PC-3 (cell line): Measurements from ENCODE around the gene PITPNB. TPM values are rescaled to one million over a fixed set of nuclear protein-coding genes. Genes with fewer than 3 reads are reported as not detected.

ENCODE experiments used
- ATAC-seq: fragments of 200-7000 bp; cut with Tn5 transposase; 2 replicates; pipeline ENCODE4 v1.9.1; 2020; ENCODE audit warnings: mild to moderate bottlenecking, moderate library complexity
- BruUV-seq: library from RNA; stranded (reverse); fragments of 400-500 nt; replicated peaks from 2 replicates; lab custom pipeline; 2021; lab: Mats Ljungman, UMichigan
- CTCF ChIA-PET: fragments of 300-600 bp; sonication (Branson Sonifier 250); formaldehyde crosslinking; loops from one replicate; lab custom pipeline; 2022; ENCODE audit warnings: antibody characterized with exemption; lab: Charles Lee
- POLR2A ChIA-PET: fragments of 300-600 bp; sonication (Branson Sonifier 250); formaldehyde crosslinking; loops from one replicate; lab custom pipeline; 2022; ENCODE audit warnings: antibody characterized with exemption; ENCODE audit not compliant: unreplicated experiment; lab: Charles Lee
- DNase-seq: peaks from one replicate; pipeline ENCODE4 v3.0.0-alpha.2; 2015
- H2AFZ ChIP-seq: fragments of 300-600 bp; sonication (generic); 2 replicates; pipeline ENCODE4 v1.6.0; 2016; ENCODE audit warnings: antibody characterized with exemption, low read length
- H3F3A ChIP-seq: fragments of 300-600 bp; sonication (generic); one replicate; pipeline ENCODE4 v1.6.0; 2017; ENCODE audit warnings: antibody characterized with exemption, low read length, control low read depth, mild to moderate bottlenecking; ENCODE audit not compliant: unreplicated experiment
- H3K27ac ChIP-seq: fragments of 300-600 bp; sonication (generic); 2 replicates; pipeline ENCODE4 v1.5.1; 2016; ENCODE audit warnings: mild to moderate bottlenecking, low read length
- H3K27me3 ChIP-seq: fragments of 300-600 bp; sonication (generic); 2 replicates; pipeline ENCODE4 v1.6.1; 2016; ENCODE audit warnings: low read length, mixed read lengths
- H3K36me3 ChIP-seq: fragments of 300-600 bp; sonication (generic); 2 replicates; pipeline ENCODE4 v1.6.1; 2016; ENCODE audit warnings: low read depth, mixed run types, low read length, mixed read lengths
- H3K4me1 ChIP-seq: fragments of 300-600 bp; sonication (generic); 2 replicates; pipeline ENCODE4 v1.5.1; 2016; ENCODE audit warnings: low read length; ENCODE audit not compliant: insufficient read depth
- H3K4me2 ChIP-seq: fragments of 300-600 bp; sonication (generic); 2 replicates; pipeline ENCODE4 v1.6.0; 2016; ENCODE audit warnings: low read length
- H3K4me3 ChIP-seq: fragments of 300-600 bp; sonication (generic); 2 replicates; pipeline ENCODE4 v1.5.1; 2016; ENCODE audit warnings: mild to moderate bottlenecking, low read length, mixed read lengths
- H3K79me2 ChIP-seq: fragments of 300-600 bp; sonication (generic); 2 replicates; pipeline ENCODE4 v1.6.1; 2017; ENCODE audit warnings: low read length, mixed read lengths
- H3K9ac ChIP-seq: fragments of 300-600 bp; sonication (generic); 2 replicates; pipeline ENCODE4 v1.6.0; 2016; ENCODE audit warnings: mild to moderate bottlenecking, low read length
- H3K9me2 ChIP-seq: fragments of 300-600 bp; sonication (generic); replicated peaks from 2 replicates; pipeline ENCODE4 v1.6.1; 2016; ENCODE audit warnings: mixed run types, low read length, mixed read lengths
- H3K9me3 ChIP-seq: fragments of 300-600 bp; sonication (generic); 2 replicates; pipeline ENCODE4 v1.6.1; 2016; ENCODE audit warnings: low read length, mixed read lengths
- H4K20me1 ChIP-seq: fragments of 300-600 bp; sonication (generic); 2 replicates; pipeline ENCODE4 v1.6.1; 2016; ENCODE audit warnings: low read length, mixed read lengths
- EZH2 ChIP-seq: fragments of 300-600 bp; sonication (generic); IDR thresholded peaks from one replicate; pipeline ENCODE4 v1.6.1; 2017; ENCODE audit warnings: antibody characterized with exemption, mild to moderate bottlenecking, low read length; ENCODE audit not compliant: unreplicated experiment
- EZH2phosphoT487 ChIP-seq: fragments of 300-600 bp; sonication (generic); IDR thresholded peaks from 2 replicates; pipeline ENCODE4 v1.6.1; 2018; ENCODE audit warnings: mild to moderate bottlenecking, antibody characterized with exemption, low read length, borderline replicate concordance
- intact Hi-C: fragments of 100-400 bp; cut with micrococcal nuclease; formaldehyde crosslinking; loops from 2 replicates; pipeline ENCODE4 v1.9.0; 2023
- total RNA-seq: library from RNA; depleted of rRNA; stranded (reverse); fragments of >200 nt; gene quantifications from 2 replicates; pipeline ENCODE4 v1.2.3, GENCODE V29; 2014
- TF ChIP-seq, protein P1 (sequence below): fragments of 300-600 bp; sonication (generic); conservative IDR thresholded peaks from 2 replicates; pipeline ENCODE4 v1.5.1; 2017; ENCODE audit warnings: antibody characterized with exemption, low read depth, mild to moderate bottlenecking, low read length

PITPNB gene
- total RNA-seq, 1 experiment from 2014 or later: 15.3 TPM

DNA sequence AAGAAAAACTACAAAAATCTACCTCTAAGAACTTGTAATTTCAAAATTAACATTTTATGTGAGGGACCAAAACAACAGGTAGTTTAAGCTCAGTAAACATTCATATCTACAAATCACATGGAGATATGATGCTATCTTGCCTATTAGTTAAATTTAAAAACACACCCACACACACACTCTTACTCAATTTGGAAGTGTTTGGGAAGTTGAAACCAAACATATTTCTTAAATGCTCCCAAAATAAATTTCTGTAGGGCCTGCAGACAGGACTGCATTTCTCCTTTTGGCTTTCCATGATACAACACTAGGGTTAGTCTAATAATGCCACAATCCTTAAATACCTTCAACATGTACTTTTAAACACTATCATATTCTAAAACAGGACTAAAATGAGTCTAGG is 7.0 kb downstream of the PITPNB start:
- Histone ChIP-seq H3K79me2 (peaks cover 97% of the 10 kb centered on the region), H3K27ac (no peak overlapping the region), H3K9me2 (no peaks in the 10 kb centered on the region), H2AFZ (no peak overlapping the region), H3K4me3 (no peak overlapping the region), H3F3A (no peaks in the 10 kb centered on the region), H4K20me1 (peaks cover 52% of the 10 kb centered on the region), H3K4me2 (no peak overlapping the region), H3K27me3 (no peaks in the 10 kb centered on the region), H3K9me3 (no peaks in the 10 kb centered on the region), H3K36me3 (peaks cover 28% of the 10 kb centered on the region; the same call in 1 of the 2 replicates), H3K4me1 (peaks cover 12% of the 10 kb centered on the region), H3K9ac (no peak overlapping the region)
- TF ChIP-seq EZH2phosphoT487 (no peak), EZH2 (no peak)
- TF ChIP-seq, protein P1, sequence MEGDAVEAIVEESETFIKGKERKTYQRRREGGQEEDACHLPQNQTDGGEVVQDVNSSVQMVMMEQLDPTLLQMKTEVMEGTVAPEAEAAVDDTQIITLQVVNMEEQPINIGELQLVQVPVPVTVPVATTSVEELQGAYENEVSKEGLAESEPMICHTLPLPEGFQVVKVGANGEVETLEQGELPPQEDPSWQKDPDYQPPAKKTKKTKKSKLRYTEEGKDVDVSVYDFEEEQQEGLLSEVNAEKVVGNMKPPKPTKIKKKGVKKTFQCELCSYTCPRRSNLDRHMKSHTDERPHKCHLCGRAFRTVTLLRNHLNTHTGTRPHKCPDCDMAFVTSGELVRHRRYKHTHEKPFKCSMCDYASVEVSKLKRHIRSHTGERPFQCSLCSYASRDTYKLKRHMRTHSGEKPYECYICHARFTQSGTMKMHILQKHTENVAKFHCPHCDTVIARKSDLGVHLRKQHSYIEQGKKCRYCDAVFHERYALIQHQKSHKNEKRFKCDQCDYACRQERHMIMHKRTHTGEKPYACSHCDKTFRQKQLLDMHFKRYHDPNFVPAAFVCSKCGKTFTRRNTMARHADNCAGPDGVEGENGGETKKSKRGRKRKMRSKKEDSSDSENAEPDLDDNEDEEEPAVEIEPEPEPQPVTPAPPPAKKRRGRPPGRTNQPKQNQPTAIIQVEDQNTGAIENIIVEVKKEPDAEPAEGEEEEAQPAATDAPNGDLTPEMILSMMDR: no peak
- DNase-seq: no peak
- ChIA-PET CTCF (no interaction called here), POLR2A (no interaction called here)
- ATAC-seq: no peak
- no TSS peak for BruUV-seq
- intact Hi-C loops: loop anchor here (10.0 kb wide), 1 partner anchor 63 kb away; no protein-coding TSS in a partner anchor

DNA sequence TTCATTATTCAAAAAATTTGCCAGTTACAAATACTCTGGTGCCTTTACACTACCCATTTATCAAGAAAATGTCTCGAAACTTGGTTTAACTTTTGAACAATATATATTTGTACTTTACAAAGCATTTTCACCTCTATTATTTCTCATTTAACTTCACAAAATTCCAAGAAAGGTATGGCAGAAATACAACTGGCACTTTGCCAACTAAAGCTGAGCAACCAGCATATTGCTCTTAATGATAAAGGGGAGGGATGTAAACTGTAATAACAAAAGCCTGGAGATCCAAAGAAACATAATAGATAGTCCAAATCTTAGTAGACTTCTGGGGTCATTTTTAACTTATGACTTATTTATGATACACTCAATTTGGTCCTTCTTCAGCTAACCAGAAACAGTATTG is 7.7 kb downstream of the PITPNB start:
- no peak for TF ChIP-seq EZH2phosphoT487
- no peak overlapping the region for H3K4me3 ChIP-seq
- CTCF ChIA-PET: no interaction called here
- H3K9me2 ChIP-seq: no peaks in the 10 kb centered on the region
- no peaks in the 10 kb centered on the region for H3F3A ChIP-seq
- no peak overlapping the region for H3K27ac ChIP-seq
- intact Hi-C loops: loop anchor here (10.0 kb wide), 1 partner anchor 63 kb away; no protein-coding TSS in a partner anchor
- DNase-seq (no peak), ATAC-seq (no peak)
- H2AFZ ChIP-seq: no peak overlapping the region
- H3K27me3 ChIP-seq: no peaks in the 10 kb centered on the region
- H3K9ac ChIP-seq: no peak overlapping the region
- H3K4me2 ChIP-seq: no peak overlapping the region
- BruUV-seq: no TSS peak
- no peaks in the 10 kb centered on the region for H3K9me3 ChIP-seq
- H3K79me2 ChIP-seq: peaks cover 96% of the 10 kb centered on the region
- H4K20me1 ChIP-seq: peaks cover 46% of the 10 kb centered on the region
- H3K36me3 ChIP-seq: peaks cover 28% of the 10 kb centered on the region; the same call in 1 of the 2 replicates
- 0 out of 2 replicates have a peak, but pooled peaks cover 6% of the 10 kb centered on the region for H3K4me1 ChIP-seq
- POLR2A ChIA-PET: no interaction called here

DNA sequence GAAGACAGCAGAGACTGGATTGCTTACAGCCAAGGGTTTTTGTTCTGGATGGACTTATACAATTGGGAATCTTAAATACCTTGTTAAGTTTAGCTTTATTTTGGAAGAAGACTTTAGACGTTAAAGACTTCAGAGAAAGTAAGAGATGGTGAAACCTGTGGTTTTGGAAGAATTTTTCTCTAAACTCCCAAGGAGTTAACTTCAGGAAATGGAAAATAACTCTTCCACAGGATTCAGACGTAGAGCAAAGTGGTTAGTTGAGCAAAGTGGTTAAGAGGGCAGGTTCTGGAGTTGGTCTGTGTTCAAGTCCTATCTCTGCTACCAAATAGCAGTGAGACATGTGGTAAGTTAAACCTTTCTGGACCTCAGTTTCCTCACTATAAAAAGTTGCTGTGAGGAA is 12.8 kb downstream of the PITPNB start:
- Histone ChIP-seq H3K9ac (no peak overlapping the region), H3K4me3 (no peak overlapping the region), H3K9me2 (no peaks in the 10 kb centered on the region), H3K79me2 (peaks cover 89% of the 10 kb centered on the region), H2AFZ (no peak overlapping the region), H3K4me2 (no peak overlapping the region), H3K9me3 (no peaks in the 10 kb centered on the region), H4K20me1 (peaks cover 13% of the 10 kb centered on the region; the same call in 1 of the 2 replicates), H3K27me3 (no peaks in the 10 kb centered on the region), H3K36me3 (peaks cover 25% of the 10 kb centered on the region; the same call in 1 of the 2 replicates), H3F3A (no peaks in the 10 kb centered on the region), H3K4me1 (no peaks in the 10 kb centered on the region), H3K27ac (no peak overlapping the region)
- TF ChIP-seq EZH2phosphoT487 (no peak), EZH2 (no peak)
- TF ChIP-seq, protein P1: no peak
- DNase-seq (no peak), ATAC-seq (no peak)
- ChIA-PET CTCF (no interaction called here), POLR2A (no interaction called here)
- intact Hi-C loops: no loop called here
- BruUV-seq: no TSS peak
